KMS-11 (cell line): ENCODE data around the gene C12orf42.

Experiments
- H2AFZ ChIP-seq: fragments of 200-600 bp; sonication (generic); 2 replicates; pipeline ENCODE4 v1.6.1; 2016; ENCODE audit warnings: antibody characterized with exemption, mixed run types, low read depth
- H3K27ac ChIP-seq: fragments of 200-600 bp; sonication (generic); 2 replicates; pipeline ENCODE4 v1.6.1; 2016; ENCODE audit warnings: mild to moderate bottlenecking, mixed run types
- H3K27me3 ChIP-seq: fragments of 200-600 bp; sonication (generic); 2 replicates; pipeline ENCODE4 v1.6.1; 2017; ENCODE audit warnings: mild to moderate bottlenecking, low read depth, mixed run types, moderate library complexity; ENCODE audit not compliant: insufficient read depth
- H3K36me3 ChIP-seq: fragments of 200-600 bp; sonication (generic); 2 replicates; pipeline ENCODE4 v1.6.1; 2017; ENCODE audit warnings: mild to moderate bottlenecking, mixed run types; ENCODE audit not compliant: insufficient read depth
- H3K4me1 ChIP-seq: fragments of 200-600 bp; sonication (generic); 2 replicates; pipeline ENCODE4 v1.6.1; 2016; ENCODE audit warnings: mild to moderate bottlenecking, low read depth, mixed run types; ENCODE audit not compliant: poor library complexity, severe bottlenecking
- H3K4me2 ChIP-seq: fragments of 200-600 bp; sonication (generic); 2 replicates; pipeline ENCODE4 v1.7.0; 2016; ENCODE audit warnings: mild to moderate bottlenecking, mixed run types
- H3K4me3 ChIP-seq: fragments of 200-600 bp; sonication (generic); IDR thresholded peaks from 2 replicates; pipeline ENCODE4 v1.6.1; 2017; ENCODE audit warnings: low read depth, low read length, mixed read lengths; ENCODE audit not compliant: insufficient read depth
- H3K79me2 ChIP-seq: fragments of 200-600 bp; sonication (generic); 2 replicates; pipeline ENCODE4 v1.6.1; 2016; ENCODE audit warnings: low read depth, mixed run types; ENCODE audit not compliant: insufficient read depth
- H3K9ac ChIP-seq: fragments of 200-600 bp; sonication (generic); 2 replicates; pipeline ENCODE4 v1.6.1; 2016; ENCODE audit warnings: mild to moderate bottlenecking, mixed run types
- H4K20me1 ChIP-seq: fragments of 200-600 bp; sonication (generic); 2 replicates; pipeline ENCODE4 v1.6.1; 2016; ENCODE audit warnings: mild to moderate bottlenecking, mixed run types; ENCODE audit not compliant: insufficient read depth
- TF ChIP-seq, protein P1 (sequence below): fragments of 200-600 bp; sonication (generic); conservative IDR thresholded peaks from 2 replicates; pipeline ENCODE4 v1.6.1; 2017; ENCODE audit warnings: low read depth, mild to moderate bottlenecking, antibody characterized with exemption, low read length, moderate library complexity, mixed read lengths

Gene C12orf42

DNA sequence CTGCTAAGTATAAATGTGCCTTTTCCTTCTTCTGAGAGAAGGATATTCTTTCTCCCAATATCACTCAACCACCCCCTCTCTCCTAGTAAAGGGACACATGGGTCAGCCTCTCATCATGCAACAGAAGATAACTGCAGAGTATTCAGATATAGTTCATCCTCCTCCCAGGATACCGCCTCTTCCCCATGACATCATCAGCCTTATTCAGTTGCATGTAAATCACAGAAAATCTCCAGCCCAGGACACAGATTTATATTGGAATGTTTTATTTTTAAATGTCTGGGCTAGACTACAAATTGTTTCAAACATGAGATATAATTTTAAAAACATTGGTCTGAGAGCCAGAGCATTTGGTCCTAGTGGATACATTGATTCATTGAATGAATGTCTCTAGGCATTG, 178.5 kb downstream of the C12orf42 start:
- Histone ChIP-seq H3K27me3 (no peaks in the 10 kb centered on the region), H3K4me1 (peaks cover 22% of the 10 kb centered on the region), H3K79me2 (no peaks in the 10 kb centered on the region), H4K20me1 (no peaks in the 10 kb centered on the region), H3K36me3 (no peaks in the 10 kb centered on the region), H3K4me2 (no peak overlapping the region), H3K27ac (no peak overlapping the region), H2AFZ (no peak overlapping the region), H3K9ac (no peak overlapping the region), H3K4me3 (no peak overlapping the region)
- TF ChIP-seq, protein P1, sequence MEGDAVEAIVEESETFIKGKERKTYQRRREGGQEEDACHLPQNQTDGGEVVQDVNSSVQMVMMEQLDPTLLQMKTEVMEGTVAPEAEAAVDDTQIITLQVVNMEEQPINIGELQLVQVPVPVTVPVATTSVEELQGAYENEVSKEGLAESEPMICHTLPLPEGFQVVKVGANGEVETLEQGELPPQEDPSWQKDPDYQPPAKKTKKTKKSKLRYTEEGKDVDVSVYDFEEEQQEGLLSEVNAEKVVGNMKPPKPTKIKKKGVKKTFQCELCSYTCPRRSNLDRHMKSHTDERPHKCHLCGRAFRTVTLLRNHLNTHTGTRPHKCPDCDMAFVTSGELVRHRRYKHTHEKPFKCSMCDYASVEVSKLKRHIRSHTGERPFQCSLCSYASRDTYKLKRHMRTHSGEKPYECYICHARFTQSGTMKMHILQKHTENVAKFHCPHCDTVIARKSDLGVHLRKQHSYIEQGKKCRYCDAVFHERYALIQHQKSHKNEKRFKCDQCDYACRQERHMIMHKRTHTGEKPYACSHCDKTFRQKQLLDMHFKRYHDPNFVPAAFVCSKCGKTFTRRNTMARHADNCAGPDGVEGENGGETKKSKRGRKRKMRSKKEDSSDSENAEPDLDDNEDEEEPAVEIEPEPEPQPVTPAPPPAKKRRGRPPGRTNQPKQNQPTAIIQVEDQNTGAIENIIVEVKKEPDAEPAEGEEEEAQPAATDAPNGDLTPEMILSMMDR = no peak

DNA sequence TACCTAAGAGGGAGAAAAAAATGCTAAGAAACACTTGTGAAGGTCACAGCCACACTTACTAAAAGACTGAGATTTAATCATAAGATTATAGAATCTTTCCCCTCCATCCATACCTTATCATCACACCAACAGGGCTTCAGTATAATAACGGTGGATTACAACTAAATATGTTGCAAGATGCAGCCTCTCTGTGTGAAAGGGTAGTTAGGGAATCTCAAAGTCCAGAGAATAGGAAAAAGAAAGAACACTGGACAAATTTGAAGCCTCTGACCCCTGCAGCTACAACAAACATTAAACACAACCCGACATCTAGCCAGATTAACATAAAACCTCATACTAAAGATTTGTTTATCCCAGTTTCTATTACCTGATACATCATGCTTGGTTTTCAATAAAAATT, 181.0 kb downstream of the C12orf42 start:
- no peak overlapping the region for H3K9ac ChIP-seq
- H3K4me2 ChIP-seq = no peak overlapping the region
- H3K27me3 ChIP-seq = no peaks in the 10 kb centered on the region
- no peak overlapping the region for H3K27ac ChIP-seq
- H3K4me1 ChIP-seq = peaks cover 24% of the 10 kb centered on the region
- no peaks in the 10 kb centered on the region for H3K79me2 ChIP-seq
- H3K4me3 ChIP-seq = no peak overlapping the region
- no peaks in the 10 kb centered on the region for H3K36me3 ChIP-seq
- no peak overlapping the region for H2AFZ ChIP-seq
- H4K20me1 ChIP-seq = no peaks in the 10 kb centered on the region
- TF ChIP-seq, protein P1 = no peak

DNA sequence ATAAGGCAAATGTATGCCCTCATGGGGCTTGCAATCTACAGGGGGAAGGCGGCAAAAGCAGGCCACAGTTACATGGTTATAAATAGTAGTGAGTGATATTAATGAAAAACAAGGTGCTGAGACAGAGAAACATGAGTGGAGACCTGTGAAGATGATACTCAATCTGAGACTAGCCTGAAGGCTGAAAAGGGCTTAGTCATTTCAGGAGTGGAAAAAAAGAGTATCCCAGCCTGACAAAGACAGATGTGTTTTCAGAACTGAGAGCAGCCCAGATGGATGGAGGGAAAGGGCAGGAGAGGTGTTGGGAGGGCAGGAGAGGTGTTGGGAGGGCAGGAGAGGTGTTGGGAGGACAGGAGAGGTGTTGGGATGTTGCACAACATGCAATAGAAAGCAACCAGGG, 181.9 kb downstream of the C12orf42 start:
- H3K79me2 ChIP-seq = no peaks in the 10 kb centered on the region
- H3K27ac ChIP-seq = no peak overlapping the region
- H3K9ac ChIP-seq = no peak overlapping the region
- no peaks in the 10 kb centered on the region for H4K20me1 ChIP-seq
- H3K4me1 ChIP-seq = peaks cover 24% of the 10 kb centered on the region
- no peaks in the 10 kb centered on the region for H3K36me3 ChIP-seq
- H3K27me3 ChIP-seq = no peaks in the 10 kb centered on the region
- TF ChIP-seq, protein P1 = no peak
- no peak overlapping the region for H3K4me3 ChIP-seq
- H3K4me2 ChIP-seq = no peak overlapping the region; the same call in 1 of the 2 replicates
- H2AFZ ChIP-seq = no peak overlapping the region

DNA sequence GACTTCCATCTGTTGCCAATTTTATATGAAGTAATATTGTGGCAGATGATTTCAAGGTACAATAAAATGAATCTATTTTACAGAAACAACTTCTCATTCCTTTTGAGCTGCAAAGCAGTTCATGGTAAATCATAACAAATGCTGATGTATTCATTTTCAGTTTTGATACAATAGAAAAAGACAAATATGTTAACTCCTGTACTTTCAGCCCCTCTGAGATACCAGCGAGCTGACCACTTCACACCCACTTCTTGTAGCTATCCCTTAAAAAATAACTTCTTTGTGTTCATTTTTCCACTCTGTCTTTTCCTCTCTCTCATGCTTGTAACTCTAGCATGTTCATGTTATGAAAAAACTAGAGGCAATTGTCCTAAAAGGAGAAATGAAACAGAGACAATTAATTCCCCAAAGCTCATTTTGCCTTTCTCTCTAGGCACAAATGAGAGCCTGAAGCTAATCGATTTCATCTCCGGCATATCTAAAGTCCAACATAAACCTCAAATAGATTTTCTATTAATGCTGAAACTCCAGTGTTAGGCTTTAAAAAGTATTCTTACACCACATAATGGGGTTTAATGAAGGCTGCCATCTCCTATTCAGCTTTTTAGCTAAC, 182.9 kb downstream of the C12orf42 start:
- no peak overlapping the region for H3K4me3 ChIP-seq
- H3K79me2 ChIP-seq = no peaks in the 10 kb centered on the region
- no peaks in the 10 kb centered on the region for H3K27me3 ChIP-seq
- H3K4me1 ChIP-seq = peaks cover 24% of the 10 kb centered on the region
- no peak overlapping the region; the same call in 1 of the 2 replicates for H3K4me2 ChIP-seq
- no peaks in the 10 kb centered on the region for H3K36me3 ChIP-seq
- no peaks in the 10 kb centered on the region for H4K20me1 ChIP-seq
- H3K27ac ChIP-seq = no peak overlapping the region
- H2AFZ ChIP-seq = no peak overlapping the region
- TF ChIP-seq, protein P1 = no peak
- no peak overlapping the region for H3K9ac ChIP-seq
